ENCODE results near the gene TTC3.

The TTC3 gene

GRCh38 chr21:37176716-37177115 lies 103.7 kb downstream of the TTC3 start:
- DNase-seq (ENCODE audit: low spot score), result no peak
- TF ChIP-seq CTCF (IDR thresholded peaks at IDR 0.05; ENCODE audit: extremely low read depth, missing control alignments), result no peak

GRCh38 chr21:37181059-37181458 lies 108.0 kb downstream of the TTC3 start:
- no peak for TF ChIP-seq CTCF (IDR thresholded peaks at IDR 0.05; ENCODE audit: extremely low read depth, missing control alignments)

GRCh38 chr21:37182222-37182621 lies 109.2 kb downstream of the TTC3 start:
- no peak for DNase-seq (ENCODE audit: low spot score)
- TF ChIP-seq CTCF (IDR thresholded peaks at IDR 0.05; ENCODE audit: extremely low read depth, missing control alignments), result no peak

More at GRCh38 chr21:37181059-37181458, 108.0 kb downstream of the TTC3 start:
- DNase-seq (ENCODE audit: low spot score), result no peak

GRCh38 chr21:37183749-37184148 lies 110.7 kb downstream of the TTC3 start:
- no peak for DNase-seq (ENCODE audit: low spot score)
- no peak for TF ChIP-seq CTCF (IDR thresholded peaks at IDR 0.05; ENCODE audit: extremely low read depth, missing control alignments)

GRCh38 chr21:37184784-37185593 lies 111.9 kb downstream of the TTC3 start:
- no peak for TF ChIP-seq CTCF (IDR thresholded peaks at IDR 0.05; ENCODE audit: extremely low read depth, missing control alignments)
- DNase-seq (ENCODE audit: low spot score), result no peak

- DNase-seq (ENCODE audit: low spot score), result no peak
- no peak for TF ChIP-seq CTCF (IDR thresholded peaks at IDR 0.05; ENCODE audit: extremely low read depth, missing control alignments)
Observed at GRCh38 chr21:37186983-37187382, 113.9 kb downstream of the TTC3 start.

- TF ChIP-seq CTCF (IDR thresholded peaks at IDR 0.05; ENCODE audit: extremely low read depth, missing control alignments), result no peak
- DNase-seq (ENCODE audit: low spot score), result no peak
Observed at GRCh38 chr21:37188825-37189224, 115.8 kb downstream of the TTC3 start.

Data from GM20000 (cell line).